Kidney (tissue), 14 donors: ENCODE data around the gene SYT6. TPM values are rescaled to one million over a fixed set of nuclear protein-coding genes. Genes with fewer than 3 reads are reported as not detected.

ENCODE experiments used
- DNase-seq, 5 donors: peaks; one replicate each; pipeline ENCODE4 v3.0.0-alpha.2; 2013 to 2020
- FAIRE-seq: peaks from 2 replicates; lab custom pipeline; 2012; peaks lifted over from hg19 to GRCh38; lab: Jason Lieb, UNC
- H3K27ac ChIP-seq, 2 donors: one replicate each; pipeline ENCODE4 v1.7.0; 2013; ENCODE audit warnings: low read depth in 2 of 2, low read length in 2 of 2, inconsistent platforms in 1 of 2
- H3K27me3 ChIP-seq: one replicate; pipeline ENCODE4 v1.7.1; 2013; ENCODE audit warnings: low read length, inconsistent platforms; ENCODE audit not compliant: control insufficient read depth, insufficient read depth
- H3K36me3 ChIP-seq, 3 donors: one replicate each; pipeline versions ENCODE4 v1.7.0 to v1.7.1; 2013; ENCODE audit warnings: low read length in 3 of 3, control low read depth in 1 of 3, inconsistent platforms in 1 of 3; ENCODE audit not compliant: insufficient read depth in 3 of 3, control insufficient read depth in 2 of 3
- H3K4me1 ChIP-seq, 3 donors: one replicate each; pipeline versions ENCODE4 v1.7.0 to v1.7.1; 2013; ENCODE audit warnings: low read length in 3 of 3, inconsistent platforms in 1 of 3, low read depth in 1 of 3; ENCODE audit not compliant: control insufficient read depth in 2 of 3, insufficient read depth in 2 of 3
- H3K4me3 ChIP-seq, 3 donors: one replicate each; pipeline versions ENCODE4 v1.7.0 to v1.8.1; 2013; ENCODE audit warnings: low read length in 3 of 3, control low read depth in 1 of 3, inconsistent platforms in 1 of 3
- H3K9ac ChIP-seq, 3 donors: one replicate each; pipeline versions ENCODE4 v1.7.0 to v1.7.1; 2013; ENCODE audit warnings: low read length in 3 of 3, control low read depth in 1 of 3, inconsistent platforms in 1 of 3
- H3K9me3 ChIP-seq, 3 donors: one replicate each; pipeline versions ENCODE4 v1.7.0 to v1.7.1; 2013; ENCODE audit warnings: low read length in 3 of 3, control low read depth in 1 of 3, inconsistent platforms in 1 of 3; ENCODE audit not compliant: control insufficient read depth in 2 of 3, insufficient read depth in 1 of 3
- intact Hi-C: fragments of 100-400 bp; cut with DNase I; formaldehyde crosslinking; loops from one replicate; pipeline ENCODE4 v1.11.1; 2022
- polyA plus RNA-seq: library from polyadenylated mRNA; stranded (reverse); fragments of 350-450 nt; fragmentation: Illumina TruSeq; extraction: RNeasy Lipid Tissue Mini Kit (QIAGEN cat#74804); gene quantifications from one replicate; pipeline ENCODE4 v1.2.3, GENCODE V29; 2014; ENCODE audit warnings: low read depth, low replicate concordance; ENCODE audit not compliant: insufficient read depth
- total RNA-seq: library from RNA; stranded (reverse); fragmentation: NEBNext Ultra II Directional; extraction: Animal tissue kit (Norgen Biotek cat#: 25700); gene quantifications from one replicate; pipeline ENCODE4 v1.2.1, GENCODE V29; 2021
- TF ChIP-seq, protein P1 (sequence below): IDR thresholded peaks from 3 replicates; pipeline ENCODE4 v1.5.1; 2012; ENCODE audit warnings: mild to moderate bottlenecking, moderate library complexity, borderline replicate concordance; ENCODE audit not compliant: insufficient read depth; ENCODE audit errors: extremely low read depth
- donor health status: control.
- donor health status: control.
- donor health status: control.
- donor health status: control.
- donor health status: control.
- donor health status: DM: yes; HTN: yes; CAD: no.
- donor health status: Normal renal cell carcinoma (clear cell type).

The SYT6 gene
- total and polyA plus RNA-seq, 2 donors from 2014 or later: 0.06 to 1.7 TPM

DNA sequence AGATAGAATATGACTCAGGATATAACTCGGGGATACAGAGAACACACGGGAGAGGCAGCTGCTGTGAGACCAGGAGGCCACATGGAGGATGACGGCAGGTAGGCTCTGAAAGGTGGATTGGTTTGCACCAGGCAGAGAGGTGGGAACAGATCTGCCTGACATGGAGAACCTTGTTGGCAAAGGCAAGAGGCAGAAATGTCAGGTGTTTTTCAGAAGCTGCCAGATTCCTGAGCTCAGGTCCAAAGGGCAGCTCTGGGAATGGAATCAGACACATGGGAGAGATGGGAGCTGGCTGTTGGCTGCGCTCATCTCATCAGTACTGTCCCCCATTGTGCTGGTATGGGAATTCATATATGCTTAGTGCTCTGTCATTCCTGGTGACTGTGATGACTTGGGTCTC, 19.2 kb downstream of the SYT6 start:
- DNase-seq: no peak

DNA sequence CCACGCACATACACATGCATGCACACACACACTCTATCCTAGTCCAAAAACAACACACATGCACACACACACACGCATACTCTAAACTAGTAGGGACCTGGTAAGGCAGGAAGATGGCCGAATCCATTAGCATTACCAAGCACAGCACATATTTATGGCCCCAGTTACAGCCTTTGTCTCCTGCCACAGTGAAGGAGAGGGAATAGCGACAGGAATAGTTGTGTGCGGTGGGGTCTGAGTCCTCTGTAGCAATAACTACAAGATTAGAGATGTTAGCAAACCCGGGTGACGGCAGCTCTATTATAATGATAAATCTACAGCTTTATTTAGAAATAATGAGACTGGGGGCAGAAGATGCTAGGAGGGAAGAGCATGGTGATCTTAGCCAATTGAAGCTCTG, 20.5 kb downstream of the SYT6 start:
- Histone ChIP-seq H3K27me3 (no peaks in the 10 kb centered on the region), H3K4me3 (no peak overlapping the region)
- intact Hi-C loops: no loop called here

More for the DNA sequence above, 19.2 kb downstream of the SYT6 start:
- no peaks in the 10 kb centered on the region for H3K36me3 ChIP-seq
- H3K27me3 ChIP-seq: no peaks in the 10 kb centered on the region
- TF ChIP-seq, protein P1, sequence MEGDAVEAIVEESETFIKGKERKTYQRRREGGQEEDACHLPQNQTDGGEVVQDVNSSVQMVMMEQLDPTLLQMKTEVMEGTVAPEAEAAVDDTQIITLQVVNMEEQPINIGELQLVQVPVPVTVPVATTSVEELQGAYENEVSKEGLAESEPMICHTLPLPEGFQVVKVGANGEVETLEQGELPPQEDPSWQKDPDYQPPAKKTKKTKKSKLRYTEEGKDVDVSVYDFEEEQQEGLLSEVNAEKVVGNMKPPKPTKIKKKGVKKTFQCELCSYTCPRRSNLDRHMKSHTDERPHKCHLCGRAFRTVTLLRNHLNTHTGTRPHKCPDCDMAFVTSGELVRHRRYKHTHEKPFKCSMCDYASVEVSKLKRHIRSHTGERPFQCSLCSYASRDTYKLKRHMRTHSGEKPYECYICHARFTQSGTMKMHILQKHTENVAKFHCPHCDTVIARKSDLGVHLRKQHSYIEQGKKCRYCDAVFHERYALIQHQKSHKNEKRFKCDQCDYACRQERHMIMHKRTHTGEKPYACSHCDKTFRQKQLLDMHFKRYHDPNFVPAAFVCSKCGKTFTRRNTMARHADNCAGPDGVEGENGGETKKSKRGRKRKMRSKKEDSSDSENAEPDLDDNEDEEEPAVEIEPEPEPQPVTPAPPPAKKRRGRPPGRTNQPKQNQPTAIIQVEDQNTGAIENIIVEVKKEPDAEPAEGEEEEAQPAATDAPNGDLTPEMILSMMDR: no peak
- intact Hi-C loops: no loop called here
- no peak overlapping the region for H3K9ac ChIP-seq
- no peaks in the 10 kb centered on the region for H3K9me3 ChIP-seq
- no peak overlapping the region for H3K4me3 ChIP-seq
- no peaks in the 10 kb centered on the region for H3K4me1 ChIP-seq
- H3K27ac ChIP-seq: no peak overlapping the region
- no peak for FAIRE-seq

DNA sequence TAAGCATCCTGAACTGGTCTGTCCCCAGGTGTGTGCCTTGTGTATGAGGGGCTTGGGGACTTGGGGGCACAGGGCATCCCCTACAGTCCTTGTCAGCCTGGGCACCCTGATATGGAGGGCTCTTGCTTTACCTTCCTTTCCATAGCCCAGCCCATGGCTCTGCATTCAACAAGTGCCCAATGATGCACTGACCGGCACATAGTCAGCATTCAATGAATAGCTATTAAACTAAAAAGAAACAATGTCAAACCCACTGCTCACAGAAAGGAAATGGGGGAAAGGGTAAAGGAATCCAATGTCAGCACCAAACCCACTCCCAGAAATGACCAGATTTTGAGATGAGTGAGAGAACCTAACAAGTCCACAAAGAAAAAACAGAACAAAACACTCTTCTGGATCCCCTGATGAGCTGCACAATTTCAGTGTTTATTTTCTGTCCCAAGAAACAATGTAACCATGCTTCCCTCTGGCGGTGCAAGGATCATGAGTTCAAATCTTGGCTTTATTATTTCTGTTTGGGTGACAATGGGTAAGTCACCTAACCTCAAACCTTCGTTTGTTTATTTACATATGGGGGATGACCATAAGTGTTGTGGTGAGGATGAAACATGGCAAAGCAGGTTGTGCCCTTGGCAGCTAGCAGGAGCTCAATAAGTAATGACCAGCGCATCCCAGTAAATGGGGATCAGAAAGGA, 22.0 kb downstream of the SYT6 start:
- Histone ChIP-seq H3K9me3 (no peaks in the 10 kb centered on the region), H3K36me3 (no peaks in the 10 kb centered on the region), H3K27ac (no peak overlapping the region), H3K9ac (no peak overlapping the region), H3K4me1 (no peaks in the 10 kb centered on the region), H3K27me3 (no peaks in the 10 kb centered on the region), H3K4me3 (no peak overlapping the region)
- no peak for DNase-seq
- TF ChIP-seq, protein P1: no peak
- intact Hi-C loops: no loop called here
- FAIRE-seq: no peak

More for the DNA sequence above, 20.5 kb downstream of the SYT6 start:
- H3K27ac ChIP-seq: no peak overlapping the region
- H3K9me3 ChIP-seq: no peaks in the 10 kb centered on the region
- no peaks in the 10 kb centered on the region for H3K4me1 ChIP-seq
- TF ChIP-seq, protein P1: no peak
- no peak overlapping the region for H3K9ac ChIP-seq
- H3K36me3 ChIP-seq: no peaks in the 10 kb centered on the region
- no peak for DNase-seq
- no peak for FAIRE-seq
